Mesenteric fat pad (tissue), 1 donor: ENCODE results near the gene CLK2. TPM values are rescaled to one million over a fixed set of nuclear protein-coding genes. Genes with fewer than 3 reads are reported as not detected.
A peak's percentile ranks its signal among the peaks of the same experiment; 100 is the strongest.

Source experiments
- DNase-seq: peaks from one replicate; pipeline ENCODE4 v3.0.0-alpha.2; 2020; ENCODE audit warnings: low spot score
- long read RNA-seq: library from polyadenylated mRNA; unstranded; transcript quantifications from one replicate; pipeline ENCODE4 v2.0.0, GENCODE V29; 2020
- total RNA-seq: library from RNA; stranded (reverse); fragmentation: NEBNext Ultra II Directional; extraction: Animal tissue kit (Norgen Biotek cat#: 25700); gene quantifications from one replicate; pipeline ENCODE4 v1.2.1, GENCODE V29; 2021
- donor health status: DM: yes; HTN: yes; CAD: no.

The CLK2 gene
- total RNA-seq = 34.7 TPM
- long read RNA-seq, partial matches to known transcripts = 2 of 11 reads
- long read RNA-seq, other reads (novel, unspliced or antisense) = 8 of 11 reads

- DNase-seq = peak; percentile 99
Measured at GRCh38 chr1:155273343-155274245, at the start of gene CLK2. CLK2 (minus strand) TSS chr1:155273504; CDS start chr1:155270977, 2,527 bp downstream.

DNA sequence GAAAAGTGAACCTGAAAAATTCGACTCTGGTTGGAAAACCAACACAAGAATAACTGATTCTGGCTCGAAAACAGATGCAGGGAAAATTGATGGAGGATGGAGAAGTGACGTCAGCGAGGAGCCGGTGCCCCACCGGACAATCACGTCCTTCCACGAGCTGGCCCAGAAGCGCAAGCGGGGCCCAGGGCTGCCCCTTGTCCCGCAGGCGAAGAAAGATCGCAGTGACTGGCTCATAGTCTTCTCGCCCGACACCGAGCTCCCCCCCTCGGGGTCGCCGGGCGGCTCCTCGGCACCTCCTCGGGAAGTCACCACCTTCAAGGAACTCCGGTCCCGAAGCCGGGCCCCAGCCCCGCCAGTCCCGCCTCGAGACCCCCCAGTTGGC is 49.3 kb upstream of the CLK2 start:
- peak; percentile 90 for DNase-seq

GRCh38 chr1:155321639-155322503 is 48.6 kb upstream of the CLK2 start:
- peak; percentile 86 for DNase-seq

GRCh38 chr1:155320661-155321617 is 47.6 kb upstream of the CLK2 start, which contains the start of gene RUSC1:
RUSC1 (plus strand) TSS chr1:155320894; CDS start chr1:155321774, 880 bp downstream.
- peak; percentile 92 for DNase-seq

DNA sequence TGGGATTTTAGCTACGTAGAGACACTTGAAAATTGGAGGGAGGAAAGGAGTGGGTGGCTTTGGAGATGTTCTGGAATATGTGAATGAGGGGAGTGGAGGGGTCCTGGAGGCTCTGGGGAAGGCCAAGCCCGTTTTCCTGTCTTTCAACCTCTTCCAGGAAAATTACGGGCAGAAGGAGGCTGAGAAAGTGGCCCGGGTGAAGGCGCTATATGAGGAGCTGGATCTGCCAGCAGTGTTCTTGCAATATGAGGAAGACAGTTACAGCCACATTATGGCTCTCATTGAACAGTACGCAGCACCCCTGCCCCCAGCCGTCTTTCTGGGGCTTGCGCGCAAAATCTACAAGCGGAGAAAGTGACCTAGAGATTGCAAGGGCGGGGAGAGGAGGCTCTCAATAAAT is 46.9 kb upstream of the CLK2 start:
- no peak for DNase-seq

DNA sequence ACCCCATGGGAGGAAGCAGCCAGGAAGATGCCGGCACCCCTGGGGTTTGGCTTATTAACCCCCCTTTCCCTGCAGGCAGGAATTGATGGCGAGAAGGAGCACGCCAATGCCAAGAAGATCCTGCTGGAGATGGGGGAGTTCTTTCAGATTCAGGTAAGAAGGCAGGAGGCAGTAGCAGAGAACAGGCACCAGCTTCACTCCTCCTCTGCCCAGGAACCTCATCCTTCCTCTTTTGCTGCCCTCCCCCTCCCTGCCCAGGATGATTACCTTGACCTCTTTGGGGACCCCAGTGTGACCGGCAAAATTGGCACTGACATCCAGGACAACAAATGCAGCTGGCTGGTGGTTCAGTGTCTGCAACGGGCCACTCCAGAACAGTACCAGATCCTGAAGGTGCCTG is 46.2 kb upstream of the CLK2 start:
- DNase-seq = no peak

- DNase-seq = no peak
Measured at GRCh38 chr1:155318082-155318481, 44.8 kb upstream of the CLK2 start.

GRCh38 chr1:155316922-155317321 is 43.6 kb upstream of the CLK2 start:
- DNase-seq = no peak

- no peak for DNase-seq
Measured at GRCh38 chr1:155313261-155313660, 40.0 kb upstream of the CLK2 start.

- no peak for DNase-seq
Measured at GRCh38 chr1:155309423-155310021, 36.2 kb upstream of the CLK2 start.

DNA sequence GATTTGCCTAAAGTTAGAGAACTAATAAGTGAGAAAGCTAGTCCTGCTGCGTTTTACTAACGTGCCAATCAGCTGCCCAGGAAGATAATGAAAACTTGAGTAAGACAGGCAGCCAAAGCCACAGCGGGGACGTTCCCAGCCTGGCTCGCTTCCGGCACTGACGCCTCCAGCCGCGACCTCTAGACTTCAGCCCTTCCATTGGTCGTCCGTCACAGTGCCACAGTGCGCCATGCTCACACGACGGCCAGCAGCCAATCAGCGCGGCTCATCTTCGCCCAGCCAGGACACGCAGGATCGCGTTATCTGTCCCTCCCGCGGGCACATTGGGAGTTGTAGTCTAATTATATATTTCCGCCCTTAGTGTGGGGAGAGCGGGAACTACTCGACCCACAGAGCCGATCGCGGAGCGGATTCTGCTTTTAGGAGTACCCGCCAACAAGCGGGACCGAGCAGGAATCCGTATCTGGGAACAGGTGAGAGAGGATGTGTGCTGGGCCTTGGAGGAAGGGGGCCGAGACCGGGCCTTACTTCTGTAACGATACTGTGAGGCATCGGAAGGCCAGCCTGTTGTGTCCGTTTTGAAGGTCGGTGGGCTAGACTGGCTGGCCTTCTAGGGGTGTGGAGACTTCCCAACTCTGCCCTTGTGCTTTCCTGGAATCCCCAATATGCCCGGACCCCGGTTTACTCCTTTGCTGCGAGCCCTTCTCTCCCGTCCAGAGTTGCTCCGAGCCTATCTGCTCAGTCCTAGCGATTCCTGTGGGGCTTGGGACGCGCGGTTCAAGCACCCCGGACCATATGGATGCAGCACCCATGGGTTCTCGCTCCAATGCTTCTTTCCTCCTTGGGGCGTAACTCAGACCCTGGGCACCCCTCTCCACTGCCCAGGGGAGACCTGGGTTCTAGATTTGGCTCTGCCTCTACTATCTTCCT is 35.5 kb upstream of the CLK2 start, which contains the start of gene FDPS:
Gene FDPS, plus strand, starts transcription at position 374 of the 930 bp plus-strand sequence. CDS start 924 bp downstream, outside the sequence.
- peak; percentile 100 for DNase-seq

- no peak for DNase-seq
Measured at GRCh38 chr1:155307247-155307740, 34.0 kb upstream of the CLK2 start.

GRCh38 chr1:155305881-155306391 is 32.6 kb upstream of the CLK2 start:
- no peak for DNase-seq

DNA sequence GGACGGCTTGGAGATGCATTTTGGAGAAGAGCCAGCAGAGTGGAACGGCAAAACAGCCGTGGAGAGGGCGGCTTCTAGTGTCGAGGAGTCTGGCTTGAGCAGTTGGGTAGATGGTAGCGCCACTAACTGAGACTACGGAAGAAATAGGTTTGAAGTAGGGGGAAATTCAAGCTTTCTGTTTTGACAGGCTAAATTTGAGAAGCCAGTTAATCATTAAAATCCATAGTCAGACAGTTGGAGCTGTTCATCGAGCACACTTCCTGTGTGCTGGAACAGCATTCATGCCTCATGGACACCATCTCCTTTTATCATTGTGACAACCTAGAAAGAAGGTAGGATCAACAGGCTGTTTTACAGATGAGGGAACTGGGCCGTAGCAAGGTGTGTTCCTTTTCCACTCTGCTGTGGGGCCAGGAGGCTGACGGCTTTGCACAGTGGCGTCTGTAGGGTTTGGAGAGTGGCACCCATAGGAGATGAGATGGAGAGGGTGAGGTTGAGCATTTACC is 31.3 kb upstream of the CLK2 start:
- no peak for DNase-seq

- DNase-seq = no peak
Measured at GRCh38 chr1:155301342-155301841, 28.1 kb upstream of the CLK2 start, which contains the start of gene PKLR. PKLR (minus strand) TSS chr1:155301438; CDS start chr1:155301395, 43 bp downstream.

- DNase-seq = no peak
Measured at GRCh38 chr1:155300553-155301329, 27.4 kb upstream of the CLK2 start.

GRCh38 chr1:155300024-155300423 is 26.7 kb upstream of the CLK2 start:
- no peak for DNase-seq
